Type B pancreatic cell (in vitro differentiated cells): ENCODE results near the gene GSTT2. TPM values are rescaled to one million over a fixed set of nuclear protein-coding genes. Genes with fewer than 3 reads are reported as not detected.
"Not testable (repeated sequence)": the region's sequence is repeated elsewhere in the genome, so short reads cannot be mapped to it uniquely, and the experiment has no call there.

Experiments used
- DNase-seq: peaks from one replicate; pipeline ENCODE4 v3.0.0; 2021; ENCODE audit warnings: mixed read lengths; ENCODE audit not compliant: unreplicated experiment; ENCODE audit errors: extremely low spot score
- H3K27ac Mint-ChIP-seq: 2 replicates; pipeline ENCODE4 v1.8.0; 2021; ENCODE audit warnings: mild to moderate bottlenecking, mixed read lengths
- H3K27me3 Mint-ChIP-seq: 2 replicates; pipeline ENCODE4 v1.8.0; 2021; ENCODE audit warnings: mixed read lengths
- H3K36me3 Mint-ChIP-seq: 2 replicates; pipeline ENCODE4 v1.8.0; 2021; ENCODE audit warnings: mixed read lengths
- H3K4me1 Mint-ChIP-seq: one replicate; pipeline ENCODE4 v1.8.0; 2021; ENCODE audit warnings: mixed read lengths; ENCODE audit not compliant: unreplicated experiment
- H3K4me3 Mint-ChIP-seq: 2 replicates; pipeline ENCODE4 v1.8.0; 2021; ENCODE audit warnings: mild to moderate bottlenecking, mixed read lengths
- H3K9me3 Mint-ChIP-seq: 2 replicates; pipeline ENCODE4 v1.8.0; 2021; ENCODE audit warnings: mixed read lengths
- CTCF ChIP-seq: fragments of 200-600 bp; sonication (generic); conservative IDR thresholded peaks from 2 replicates; pipeline ENCODE4 v1.5.0; 2021; ENCODE audit warnings: antibody characterized with exemption, mild to moderate bottlenecking
- long read RNA-seq: library from polyadenylated mRNA; unstranded; transcript quantifications from one replicate; pipeline ENCODE4 v2.0.0, GENCODE V29; 2020
- total RNA-seq: library from RNA; stranded (reverse); gene quantifications from 2 replicates; pipeline ENCODE4 v1.2.1, GENCODE V29; 2021; ENCODE audit warnings: low replicate concordance

The GSTT2 gene
- total RNA-seq: 1.3 TPM in 1 of 2 replicates, not detected in the other
- long read RNA-seq: 0 reads

- H3K27me3 Mint-ChIP-seq, H3K4me1 Mint-ChIP-seq, H3K36me3 Mint-ChIP-seq, DNase-seq, H3K4me3 Mint-ChIP-seq, H3K27ac Mint-ChIP-seq, H3K9me3 Mint-ChIP-seq: not testable (repeated sequence)
Measured at GRCh38 chr22:23979557-23980240, at the start of gene GSTT2. GSTT2 (plus strand) TSS chr22:23980134.

DNA sequence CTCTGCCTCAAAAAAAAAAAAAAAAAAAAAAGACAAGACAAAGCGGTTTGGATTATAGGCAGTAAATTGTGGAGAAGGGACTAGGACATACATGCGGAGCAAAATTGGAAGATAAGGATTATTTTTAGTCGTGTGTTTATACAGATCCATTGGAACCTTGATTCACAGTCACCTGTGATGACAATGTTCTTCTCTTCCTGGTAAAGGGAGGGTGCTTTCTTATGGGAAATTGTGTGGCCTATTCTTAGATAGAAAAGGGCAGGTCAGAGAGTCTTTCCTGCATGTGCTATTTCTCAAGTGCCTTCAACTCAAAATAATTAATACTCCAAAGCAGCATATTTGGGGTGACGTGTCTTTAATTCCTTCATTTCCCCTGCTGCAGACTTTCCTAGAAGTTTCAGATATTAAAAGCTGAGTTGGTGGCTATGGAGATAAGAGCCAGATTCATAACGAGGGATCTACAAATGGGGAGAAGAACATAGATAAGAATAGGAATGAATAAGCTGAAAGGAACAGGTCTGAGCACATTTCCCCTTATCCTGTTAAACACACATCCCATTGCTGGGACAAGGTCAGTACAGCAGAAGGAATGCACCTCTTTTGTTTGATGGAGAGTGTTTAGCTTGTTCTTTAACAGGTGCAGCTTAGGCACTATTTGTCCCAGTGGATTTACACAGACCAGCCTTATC, 41.5 kb upstream of the GSTT2 start:
- Mint-ChIP-seq H3K36me3 (no peaks in the 10 kb centered on the region), H3K27me3 (no peaks in the 10 kb centered on the region), H3K4me1 (no peaks in the 10 kb centered on the region), H3K4me3 (no peak overlapping the region), H3K27ac (peak overlapping the region; percentile 46), H3K9me3 (no peaks in the 10 kb centered on the region)
- DNase-seq: no peak
- TF ChIP-seq CTCF: no peak

DNA sequence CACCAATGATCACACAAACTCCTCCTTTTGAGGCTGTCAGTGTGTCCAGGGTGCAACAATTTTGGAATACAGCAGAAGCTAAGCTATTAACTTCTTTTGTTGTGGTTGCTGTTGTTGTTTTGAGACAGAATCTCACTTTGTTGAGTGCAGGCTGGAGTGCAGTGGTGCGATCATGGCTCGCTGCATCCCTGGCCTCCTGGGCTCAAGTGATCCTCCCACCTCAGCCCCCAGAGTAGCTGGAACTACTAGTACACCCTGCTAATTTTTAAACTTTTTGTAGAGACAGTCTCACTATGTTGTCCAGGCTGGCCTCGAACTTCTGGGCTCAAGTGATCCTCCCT, 40.9 kb upstream of the GSTT2 start:
- Mint-ChIP-seq H3K36me3 (no peaks in the 10 kb centered on the region), H3K4me3 (no peak overlapping the region), H3K27ac (no peak overlapping the region), H3K4me1 (no peaks in the 10 kb centered on the region), H3K27me3 (no peaks in the 10 kb centered on the region), H3K9me3 (no peaks in the 10 kb centered on the region)
- DNase-seq: no peak
- no peak for TF ChIP-seq CTCF

GRCh38 chr22:23940166-23940565, 39.8 kb upstream of the GSTT2 start:
- H3K4me3 Mint-ChIP-seq, H3K27me3 Mint-ChIP-seq, H3K4me1 Mint-ChIP-seq, H3K36me3 Mint-ChIP-seq, DNase-seq, H3K9me3 Mint-ChIP-seq, H3K27ac Mint-ChIP-seq: not testable (repeated sequence)

- H3K27ac Mint-ChIP-seq, H3K9me3 Mint-ChIP-seq, DNase-seq, H3K27me3 Mint-ChIP-seq, H3K4me1 Mint-ChIP-seq, H3K4me3 Mint-ChIP-seq, H3K36me3 Mint-ChIP-seq: not testable (repeated sequence)
Measured at GRCh38 chr22:23947391-23947790, 32.5 kb upstream of the GSTT2 start.

- H3K27ac Mint-ChIP-seq, H3K27me3 Mint-ChIP-seq, H3K4me3 Mint-ChIP-seq, DNase-seq, H3K36me3 Mint-ChIP-seq, H3K4me1 Mint-ChIP-seq, H3K9me3 Mint-ChIP-seq: not testable (repeated sequence)
Measured at GRCh38 chr22:23949764-23950163, 30.2 kb upstream of the GSTT2 start.

- not testable (repeated sequence) for H3K27ac Mint-ChIP-seq, H3K4me3 Mint-ChIP-seq, H3K9me3 Mint-ChIP-seq, H3K27me3 Mint-ChIP-seq, H3K4me1 Mint-ChIP-seq, H3K36me3 Mint-ChIP-seq
- DNase-seq: peak; percentile 48
Measured at GRCh38 chr22:23951383-23951782, 28.6 kb upstream of the GSTT2 start.

- not testable (repeated sequence) for H3K9me3 Mint-ChIP-seq, H3K36me3 Mint-ChIP-seq, H3K4me3 Mint-ChIP-seq, H3K27ac Mint-ChIP-seq, H3K4me1 Mint-ChIP-seq, H3K27me3 Mint-ChIP-seq
- peak; percentile 61 for DNase-seq
Measured at GRCh38 chr22:23952794-23953405, 27.0 kb upstream of the GSTT2 start.

- H3K36me3 Mint-ChIP-seq, H3K4me1 Mint-ChIP-seq, H3K9me3 Mint-ChIP-seq, H3K27me3 Mint-ChIP-seq, H3K27ac Mint-ChIP-seq, H3K4me3 Mint-ChIP-seq: not testable (repeated sequence)
- peak; percentile 36 for DNase-seq
Measured at GRCh38 chr22:23953485-23953884, 26.4 kb upstream of the GSTT2 start.

- H3K4me3 Mint-ChIP-seq, H3K4me1 Mint-ChIP-seq, DNase-seq, H3K27ac Mint-ChIP-seq, H3K27me3 Mint-ChIP-seq, H3K36me3 Mint-ChIP-seq, H3K9me3 Mint-ChIP-seq: not testable (repeated sequence)
Measured at GRCh38 chr22:23954193-23954990, 25.5 kb upstream of the GSTT2 start.

DNA sequence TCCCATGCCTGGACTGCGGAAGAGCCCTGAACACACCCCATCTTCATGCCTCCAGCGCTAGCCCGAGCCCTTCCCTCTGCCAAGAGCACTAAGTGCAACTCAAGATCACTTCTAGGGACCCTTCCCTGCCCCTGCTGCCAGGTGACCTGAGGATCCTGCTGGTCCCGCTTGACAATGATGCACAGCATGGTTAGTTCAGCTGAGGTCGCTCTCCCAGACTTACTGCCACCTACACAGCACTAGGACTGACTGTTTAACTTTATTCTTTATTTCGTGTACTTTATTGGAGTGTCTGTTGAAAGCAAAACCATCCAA, 25.0 kb upstream of the GSTT2 start:
- not testable (repeated sequence) for DNase-seq, H3K4me1 Mint-ChIP-seq, H3K4me3 Mint-ChIP-seq, H3K9me3 Mint-ChIP-seq, H3K27me3 Mint-ChIP-seq, H3K36me3 Mint-ChIP-seq, H3K27ac Mint-ChIP-seq

DNA sequence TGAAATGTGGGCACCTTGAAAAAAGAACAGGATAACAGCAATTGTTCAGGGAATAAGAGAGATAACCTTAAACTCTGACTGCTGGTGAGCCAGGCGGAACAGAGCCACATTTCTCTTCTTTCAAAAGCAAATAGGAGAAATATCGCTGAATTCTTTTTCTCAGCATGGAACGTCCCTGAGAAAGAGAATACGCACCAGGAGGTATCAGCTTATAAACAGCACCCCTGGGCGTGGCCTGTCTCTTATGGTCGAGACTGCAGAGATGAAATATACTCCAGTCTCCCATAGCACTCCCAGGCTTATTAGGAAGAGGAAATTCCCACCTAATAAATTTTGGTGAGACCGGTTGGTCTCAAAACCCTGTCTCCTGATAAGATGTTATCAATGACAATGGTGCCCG, 24.0 kb upstream of the GSTT2 start:
- not testable (repeated sequence) for H3K9me3 Mint-ChIP-seq, H3K36me3 Mint-ChIP-seq, DNase-seq, H3K4me1 Mint-ChIP-seq, H3K27ac Mint-ChIP-seq, H3K27me3 Mint-ChIP-seq, H3K4me3 Mint-ChIP-seq
